HCT116 (cell line): ENCODE data around the gene FOXK2.

Experiments
- CTCF ChIP-seq, 3 experiments: fragments of 200-600 bp in 1 of 3; sonication (generic) in 1 of 3; IDR thresholded peaks in 2 of 3; conservative IDR thresholded peaks in 1 of 3; 2 replicates each; pipeline ENCODE4 v1.5.1; 2012 to 2017; ENCODE audit warnings: low read depth in 2 of 3, low read length in 2 of 3, antibody characterized with exemption in 1 of 3, borderline replicate concordance in 1 of 3, control low read depth in 1 of 3, mild to moderate bottlenecking in 1 of 3, mixed read lengths in 1 of 3, mixed run types in 1 of 3, moderate library complexity in 1 of 3; ENCODE audit not compliant: insufficient read depth in 1 of 3
- EZH2phosphoT487 ChIP-seq: fragments of 200-600 bp; IDR thresholded peaks from 2 replicates; pipeline ENCODE4 v1.6.1; 2018; ENCODE audit warnings: antibody characterized with exemption, borderline replicate concordance
- MAX ChIP-seq: IDR thresholded peaks from 2 replicates; pipeline ENCODE4 v1.6.1; 2012
- POLR2A ChIP-seq: IDR thresholded peaks from 2 replicates; pipeline ENCODE4 v1.7.0; 2011; ENCODE audit warnings: borderline replicate concordance; ENCODE audit not compliant: insufficient read depth, insufficient read length; ENCODE audit errors: extremely low read depth
- RAD21 ChIP-seq: IDR thresholded peaks from 2 replicates; pipeline ENCODE4 v1.6.1; 2012; ENCODE audit warnings: low read depth, mild to moderate bottlenecking
- SIN3A ChIP-seq: IDR thresholded peaks from 2 replicates; pipeline ENCODE4 v1.6.1; 2012; ENCODE audit warnings: low read depth
- ZBTB33 ChIP-seq: IDR thresholded peaks from 2 replicates; pipeline ENCODE4 v1.6.1; 2011; ENCODE audit warnings: mild to moderate bottlenecking, low read length, moderate library complexity; ENCODE audit not compliant: insufficient replicate concordance; ENCODE audit errors: extremely low read depth

GRCh38 chr17:82536512-82537201 is 17.1 kb downstream of the FOXK2 start:
- TF ChIP-seq EZH2phosphoT487: no peak
- no peak for TF ChIP-seq CTCF (IDR thresholded peaks at IDR 0.05 in 2 of 3, conservative IDR thresholded peaks at IDR 0.05 in 1 of 3; ENCODE audit: borderline replicate concordance in 1 of 3, insufficient read depth in 1 of 3, low read depth in 2 of 3, low read length in 2 of 3)
- TF ChIP-seq POLR2A: no peak
- TF ChIP-seq MAX: no peak
- no peak for TF ChIP-seq ZBTB33
- TF ChIP-seq RAD21: no peak
- TF ChIP-seq SIN3A: no peak
